HepG2 (cell line): Measurements from ENCODE around the gene GFOD1. TPM values are rescaled to one million over a fixed set of nuclear protein-coding genes. Genes with fewer than 3 reads are reported as not detected.

ENCODE experiments used
- KIAA2018 ChIP-seq: sonication (generic); formaldehyde crosslinking; IDR thresholded peaks from 2 replicates; pipeline ENCODE4 v1.5.0; 2020; ENCODE audit warnings: mild to moderate bottlenecking, missing genetic modification reagents, borderline replicate concordance
- SRSF9 ChIP-seq: fragments of 200-400 bp; formaldehyde crosslinking; IDR thresholded peaks from 2 replicates; pipeline ENCODE4 v1.6.1; 2018; ENCODE audit warnings: borderline replicate concordance, mild to moderate bottlenecking, low read depth, low read length; ENCODE audit not compliant: insufficient read depth, poor library complexity, severe bottlenecking
- WIZ ChIP-seq: sonication (generic); formaldehyde crosslinking; IDR thresholded peaks from 2 replicates; pipeline ENCODE4 v1.5.1; 2020; ENCODE audit warnings: mild to moderate bottlenecking, missing genetic modification reagents
- ZNF230 ChIP-seq: sonication (generic); formaldehyde crosslinking; IDR thresholded peaks from 2 replicates; pipeline ENCODE4 v1.4.0; 2020; ENCODE audit warnings: mild to moderate bottlenecking, missing genetic modification reagents
- polyA plus RNA-seq, 8 experiments: library from polyadenylated mRNA; depleted of rRNA in 3 of 8; stranded (reverse) in 7 of 8; unstranded in 1 of 8; fragments of >200 nt; fragmentation: Illumina TruSeq in 4 of 8; extraction: Trizol in 4 of 8; gene quantifications; 2 replicates each; pipeline versions ENCODE4 v1.2.1 to v1.2.3, GENCODE V29; 2011 to 2016; ENCODE audit warnings: low read depth in 4 of 8, missing spikeins in 1 of 8, mixed read lengths in 1 of 8; ENCODE audit not compliant: insufficient read depth in 1 of 8
- total RNA-seq, 5 experiments: library from RNA; depleted of rRNA; stranded (reverse); fragments of >200 nt; fragmentation: Illumina TruSeq; extraction: Trizol; gene quantifications; 2 replicates each; pipeline ENCODE4 v1.2.3, GENCODE V29; 2016; ENCODE audit warnings: low read depth in 1 of 5
- TF ChIP-seq, protein P1 (sequence below): sonication (generic); formaldehyde crosslinking; IDR thresholded peaks from 2 replicates; pipeline ENCODE4 v1.9.0; 2021; ENCODE audit warnings: missing genetic modification reagents, mild to moderate bottlenecking, borderline replicate concordance

GFOD1 gene
- total and polyA plus RNA-seq, 2 of the 13 experiments (the other 11 are each of a cell fraction or from before 2014, with no cell fraction given) = 1.9 to 6.4 TPM

DNA sequence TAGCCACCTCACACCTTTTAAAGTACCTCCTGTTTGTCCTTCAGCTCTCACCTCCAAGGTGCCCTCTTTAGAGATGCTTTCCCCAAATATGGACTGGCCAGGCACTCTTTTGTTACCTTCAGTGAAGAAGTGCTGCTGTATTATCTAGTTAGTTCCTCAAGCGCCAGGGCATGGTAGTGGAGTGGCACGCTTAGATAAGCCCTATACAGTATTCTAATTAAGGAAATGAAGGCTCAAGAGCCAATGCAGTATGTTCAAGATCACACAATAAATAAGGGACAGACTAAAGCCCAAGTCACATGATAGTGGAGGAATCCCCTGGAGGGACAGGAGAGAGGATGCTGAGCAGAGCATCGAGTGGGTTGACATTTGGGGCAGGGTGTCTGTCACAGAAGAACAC, 28.5 kb upstream of the GFOD1 start (continued):
- TF ChIP-seq KIAA2018 (CRISPR knock-in tag) = no peak
- no peak for TF ChIP-seq WIZ (CRISPR knock-in tag)
- TF ChIP-seq ZNF230 (CRISPR knock-in tag) = no peak
- no peak for TF ChIP-seq SRSF9
- TF ChIP-seq, protein P1, sequence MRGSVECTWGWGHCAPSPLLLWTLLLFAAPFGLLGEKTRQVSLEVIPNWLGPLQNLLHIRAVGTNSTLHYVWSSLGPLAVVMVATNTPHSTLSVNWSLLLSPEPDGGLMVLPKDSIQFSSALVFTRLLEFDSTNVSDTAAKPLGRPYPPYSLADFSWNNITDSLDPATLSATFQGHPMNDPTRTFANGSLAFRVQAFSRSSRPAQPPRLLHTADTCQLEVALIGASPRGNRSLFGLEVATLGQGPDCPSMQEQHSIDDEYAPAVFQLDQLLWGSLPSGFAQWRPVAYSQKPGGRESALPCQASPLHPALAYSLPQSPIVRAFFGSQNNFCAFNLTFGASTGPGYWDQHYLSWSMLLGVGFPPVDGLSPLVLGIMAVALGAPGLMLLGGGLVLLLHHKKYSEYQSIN (CRISPR knock-in tag) = no peak
